Sigmoid colon (tissue), 7 donors: ENCODE measurements around the gene AKIRIN1. TPM values are rescaled to one million over a fixed set of nuclear protein-coding genes. Genes with fewer than 3 reads are reported as not detected.
"Not testable (repeated sequence)": the region's sequence is repeated elsewhere in the genome, so short reads cannot be mapped to it uniquely, and the experiment has no call there.

Experiments
- DNase-seq: peaks from one replicate; pipeline ENCODE4 v3.0.0-alpha.2; 2019
- H3K27ac ChIP-seq, 4 donors: fragments of 200-600 bp; sonication (generic); one replicate each; pipeline ENCODE4 v1.5.1; 2016 to 2019; ENCODE audit warnings: mild to moderate bottlenecking in 1 of 4
- H3K27me3 ChIP-seq, 3 donors: fragments of 200-600 bp; sonication (generic); one replicate each; pipeline ENCODE4 v1.5.1; 2019; ENCODE audit warnings: mild to moderate bottlenecking in 1 of 3
- H3K36me3 ChIP-seq, 4 donors: fragments of 200-600 bp; sonication (generic); one replicate each; pipeline ENCODE4 v1.5.1; 2016 to 2019
- H3K4me1 ChIP-seq, 4 donors: fragments of 200-600 bp; sonication (generic); one replicate each; pipeline ENCODE4 v1.5.1; 2017 to 2019
- H3K4me3 ChIP-seq, 4 donors: fragments of 200-600 bp; sonication (generic); one replicate each; pipeline ENCODE4 v1.5.1; 2017 to 2019; ENCODE audit warnings: mild to moderate bottlenecking in 2 of 4, moderate library complexity in 1 of 4
- H3K9me3 ChIP-seq, 4 donors: fragments of 200-600 bp in 3 of 4; sonication (generic) in 3 of 4; one replicate each; pipeline versions ENCODE4 v1.5.1 to v1.6.1; 2013 to 2019
- EP300 ChIP-seq, 4 donors: sonication (generic); formaldehyde crosslinking; IDR thresholded peaks; one replicate each; pipeline ENCODE4 v1.6.1; 2017; ENCODE audit warnings: antibody characterized with exemption in 4 of 4
- POLR2A ChIP-seq, 2 donors: fragments of 450-650 bp; IDR thresholded peaks; one replicate each; pipeline ENCODE4 v1.6.1; 2016; ENCODE audit warnings: antibody characterized with exemption in 2 of 2, mild to moderate bottlenecking in 2 of 2, moderate library complexity in 2 of 2
- POLR2AphosphoS5 ChIP-seq, 4 donors: sonication (generic); formaldehyde crosslinking; IDR thresholded peaks; one replicate each; pipeline ENCODE4 v1.6.1; 2017; ENCODE audit warnings: antibody characterized with exemption in 4 of 4
- WGBS, 2 donors: extraction: QIAGEN DNeasy Blood & Tissue Kit; methylation state at CpG; one replicate each; pipeline ENCODE4 v1.1.7; 2013; 5-methylcytosine and 5-hydroxymethylcytosine counted together
- intact Hi-C: fragments of 100-400 bp; cut with DNase I; formaldehyde crosslinking; loops from one replicate; pipeline ENCODE4 v1.15.1; 2023
- polyA plus RNA-seq, 3 donors: library from polyadenylated mRNA; stranded (reverse); fragments of 200-250 nt; gene quantifications; one replicate each; pipeline ENCODE4 v1.2.3, GENCODE V29; 2013
- small RNA-seq, 3 donors: library from RNA; depleted of rRNA; stranded (forward); fragments of <200 nt; gene quantifications; one replicate each; pipeline ENCODE3, GENCODE V24; 2016
- total RNA-seq, 4 donors: library from RNA; depleted of rRNA; stranded (reverse); fragments of >200 nt; gene quantifications; one replicate each; pipeline ENCODE4 v1.1.0, GENCODE V29; 2016
- TF ChIP-seq, protein P1 (sequence below), 4 experiments: fragments of 450-650 bp in 3 of 4; fragments of 200-600 bp in 1 of 4; IDR thresholded peaks; one replicate each; pipeline ENCODE4 v1.5.1; 2016 to 2019; ENCODE audit warnings: antibody characterized with exemption in 4 of 4, mild to moderate bottlenecking in 3 of 4, moderate library complexity in 2 of 4
- donor health status: healthy with polysubstance abuse.
- donor health status: Bipolar disorder and iron deficiency.
- donor health status: healthy.

Gene AKIRIN1
- total and polyA plus RNA-seq, 7 donors, result 28.4 to 59.2 (median 51.5) TPM

DNA sequence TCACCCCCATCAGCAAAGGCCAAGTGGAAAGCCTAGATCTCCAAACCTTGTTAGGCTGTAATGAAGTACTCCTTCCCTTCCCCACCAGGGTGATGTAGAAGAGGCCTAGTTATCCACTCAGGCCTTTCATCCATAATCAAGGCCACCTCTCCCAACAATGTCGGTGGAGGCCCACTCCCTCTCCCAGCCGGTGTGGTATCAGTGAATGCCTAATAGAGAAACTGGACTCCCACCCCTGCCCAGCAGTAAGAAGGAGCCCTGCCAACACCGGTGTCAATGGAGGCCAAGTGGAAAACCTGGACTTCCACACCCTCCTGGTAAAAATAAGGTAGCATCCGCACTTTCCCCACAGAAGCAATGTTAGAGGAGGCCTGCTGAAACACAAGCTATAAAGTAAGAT lies 58.9 kb downstream of the AKIRIN1 start:
- TF ChIP-seq, protein P1, sequence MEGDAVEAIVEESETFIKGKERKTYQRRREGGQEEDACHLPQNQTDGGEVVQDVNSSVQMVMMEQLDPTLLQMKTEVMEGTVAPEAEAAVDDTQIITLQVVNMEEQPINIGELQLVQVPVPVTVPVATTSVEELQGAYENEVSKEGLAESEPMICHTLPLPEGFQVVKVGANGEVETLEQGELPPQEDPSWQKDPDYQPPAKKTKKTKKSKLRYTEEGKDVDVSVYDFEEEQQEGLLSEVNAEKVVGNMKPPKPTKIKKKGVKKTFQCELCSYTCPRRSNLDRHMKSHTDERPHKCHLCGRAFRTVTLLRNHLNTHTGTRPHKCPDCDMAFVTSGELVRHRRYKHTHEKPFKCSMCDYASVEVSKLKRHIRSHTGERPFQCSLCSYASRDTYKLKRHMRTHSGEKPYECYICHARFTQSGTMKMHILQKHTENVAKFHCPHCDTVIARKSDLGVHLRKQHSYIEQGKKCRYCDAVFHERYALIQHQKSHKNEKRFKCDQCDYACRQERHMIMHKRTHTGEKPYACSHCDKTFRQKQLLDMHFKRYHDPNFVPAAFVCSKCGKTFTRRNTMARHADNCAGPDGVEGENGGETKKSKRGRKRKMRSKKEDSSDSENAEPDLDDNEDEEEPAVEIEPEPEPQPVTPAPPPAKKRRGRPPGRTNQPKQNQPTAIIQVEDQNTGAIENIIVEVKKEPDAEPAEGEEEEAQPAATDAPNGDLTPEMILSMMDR (IDR thresholded peaks at IDR 0.05), result no peak
- no peak for TF ChIP-seq POLR2AphosphoS5 (IDR thresholded peaks at IDR 0.05)
- no peak for TF ChIP-seq EP300 (IDR thresholded peaks at IDR 0.05)
- no peak for TF ChIP-seq POLR2A (IDR thresholded peaks at IDR 0.05)
- Histone ChIP-seq H3K9me3 (no peaks in the 10 kb centered on the region), H3K4me3 (no peak overlapping the region), H3K36me3 (peaks cover 0 to 21% (median 0%) of the 10 kb centered on the region in 4 donors), H3K27me3 (no peaks in the 10 kb centered on the region), H3K27ac (no peak overlapping the region), H3K4me1 (no peaks in the 10 kb centered on the region)
- intact Hi-C loops, result no loop called here
- DNase-seq, result no peak
- 95 to 98% methylated on average over 4 of the region's 4 CpGs for WGBS, 2 donors

DNA sequence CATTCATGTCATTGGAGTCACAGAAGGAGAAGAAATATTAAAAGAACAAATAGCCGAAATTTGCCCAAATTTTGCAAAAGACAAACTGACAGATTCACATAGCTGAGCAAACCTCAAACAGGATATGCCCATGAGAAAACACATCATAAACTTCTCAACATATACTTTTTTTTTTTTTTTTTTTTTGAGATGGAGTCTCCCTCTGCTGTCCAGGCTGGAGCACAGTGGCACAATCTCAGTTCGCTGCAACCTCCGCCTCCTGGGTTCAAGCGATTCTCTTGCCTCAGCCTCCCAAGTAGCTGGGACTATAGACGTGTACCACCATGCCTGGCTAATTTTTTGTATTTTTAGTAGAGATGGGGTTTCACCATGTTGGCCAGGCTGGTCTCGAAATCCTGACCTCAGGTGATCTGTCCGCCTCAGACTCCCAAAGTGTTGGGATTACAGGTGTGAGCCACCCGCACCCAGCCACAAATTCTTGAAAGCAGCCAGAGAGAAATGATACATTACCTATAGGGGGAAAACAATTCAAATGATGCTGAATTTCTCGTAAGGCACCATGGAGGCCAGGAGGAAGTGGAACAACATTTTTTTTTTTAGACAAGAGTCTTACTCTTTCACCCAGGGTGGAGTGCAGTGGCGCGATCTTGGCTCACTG lies 60.2 kb downstream of the AKIRIN1 start:
- peaks cover 0 to 19% (median 0%) of the 10 kb centered on the region in 4 donors for H3K36me3 ChIP-seq
- H3K4me1 ChIP-seq, intact Hi-C loops, H3K4me3 ChIP-seq, H3K27ac ChIP-seq, DNase-seq, H3K9me3 ChIP-seq, H3K27me3 ChIP-seq: not testable (repeated sequence)
- WGBS, 2 donors, result 84 to 86% methylated on average over 11 of the region's 11 CpGs

DNA sequence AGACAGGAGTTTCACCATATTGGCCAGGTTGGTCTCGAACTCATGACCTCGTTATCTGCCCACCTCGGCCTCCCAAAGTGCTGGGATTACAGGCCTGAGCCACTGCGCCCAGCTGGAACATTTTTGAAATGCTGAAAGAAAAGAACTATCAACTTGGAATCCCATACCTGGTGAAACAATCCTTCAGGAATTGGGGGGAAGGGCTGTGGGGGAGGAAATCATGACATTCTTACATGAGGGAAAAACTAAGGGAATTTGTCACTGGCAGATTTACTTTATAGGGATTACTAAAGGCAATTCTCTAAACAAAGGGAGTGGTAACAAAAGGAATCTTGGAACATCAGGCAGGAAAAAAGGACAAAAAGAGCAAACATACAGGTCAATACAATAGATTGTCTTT lies 60.9 kb downstream of the AKIRIN1 start:
- no peak overlapping the region for H3K27ac ChIP-seq
- intact Hi-C loops, result no loop called here
- no peak for DNase-seq
- no peaks in the 10 kb centered on the region for H3K27me3 ChIP-seq
- no peak overlapping the region for H3K4me3 ChIP-seq
- TF ChIP-seq, protein P1 (IDR thresholded peaks at IDR 0.05), result no peak
- TF ChIP-seq POLR2A (IDR thresholded peaks at IDR 0.05) (no peak), POLR2AphosphoS5 (IDR thresholded peaks at IDR 0.05) (no peak), EP300 (IDR thresholded peaks at IDR 0.05) (no peak)
- H3K9me3 ChIP-seq, result no peaks in the 10 kb centered on the region
- no peaks in the 10 kb centered on the region for H3K4me1 ChIP-seq
- WGBS, 2 donors, result 96 to 97% methylated on average over 4 of the region's 4 CpGs
- peaks cover 0 to 14% (median 0%) of the 10 kb centered on the region in 4 donors for H3K36me3 ChIP-seq

DNA sequence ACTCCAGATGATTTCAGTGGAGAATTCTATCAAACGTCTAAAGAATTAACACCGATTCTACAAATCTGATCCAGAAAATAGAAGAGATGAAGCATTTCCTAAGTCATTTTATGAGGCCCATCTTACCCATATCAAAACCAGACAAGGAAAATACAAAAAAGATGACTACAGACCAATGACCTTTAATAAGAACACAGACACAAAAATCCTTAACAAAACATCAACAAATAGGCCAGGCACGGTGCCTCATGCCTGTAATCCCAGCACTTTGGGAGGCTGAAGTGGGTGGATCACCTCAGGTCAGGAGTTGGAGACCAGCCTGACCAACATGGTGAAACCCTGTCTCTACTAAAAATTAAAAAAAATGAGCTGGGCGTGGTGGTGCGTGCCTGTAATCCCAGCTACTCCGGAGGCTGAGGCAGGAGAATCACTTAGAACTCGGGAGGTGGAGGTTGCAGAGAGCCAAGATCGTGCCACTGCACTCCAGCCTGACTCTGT lies 64.2 kb downstream of the AKIRIN1 start:
- intact Hi-C loops, H3K4me1 ChIP-seq, H3K27ac ChIP-seq, H3K9me3 ChIP-seq, H3K4me3 ChIP-seq, H3K36me3 ChIP-seq, H3K27me3 ChIP-seq, DNase-seq: not testable (repeated sequence)
- 92 to 94% methylated on average over 8 of the region's 8 CpGs for WGBS, 2 donors

Small RNAs within 50 kb of the gene (small RNA-seq; reads per million reads assigned to genes)
- gene RF00019, result 0 reads per million in 3 donors

Other genes starting within 250 kb of the AKIRIN1 start
- 10 to 100 TPM; 18.2 to 24.9 (median 23.7) TPM for gene RRAGC, start 131.5 kb upstream of the AKIRIN1 start, total RNA-seq
- gene RRAGC, start 131.5 kb upstream of the AKIRIN1 start, polyA plus RNA-seq, result 10 to 100 TPM; 20.9 to 38.8 (median 33.0) TPM
- gene MYCBP, start 117.9 kb upstream of the AKIRIN1 start, total RNA-seq, result 10 to 100 TPM; 13.0 to 18.9 (median 15.5) TPM
- 10 to 100 TPM; 30.3 to 55.7 (median 35.4) TPM for gene MYCBP, start 117.9 kb upstream of the AKIRIN1 start, polyA plus RNA-seq
- gene GJA9, start 109.7 kb upstream of the AKIRIN1 start, total RNA-seq, result not detected
- gene GJA9, start 109.7 kb upstream of the AKIRIN1 start, polyA plus RNA-seq, result under 1 TPM in 1 of 3 donors, not detected in 2; 0.50 TPM
- gene RHBDL2, start 49.4 kb upstream of the AKIRIN1 start, total RNA-seq, result under 1 TPM in 1 of 4 donors, not detected in 3; 0.55 TPM
- gene RHBDL2, start 49.4 kb upstream of the AKIRIN1 start, polyA plus RNA-seq, result 10 to 100 TPM in 1 of 3 donors, 1 to 10 TPM in 2; 4.6 to 24.9 (median 9.6) TPM
- gene NDUFS5, start 35.1 kb downstream of the AKIRIN1 start, total RNA-seq, result 1,000 to 10,000 TPM in 1 of 4 donors, 100 to 1,000 TPM in 3; 525 to 1,407 (median 722) TPM
- 100 to 1,000 TPM; 586 to 662 (median 646) TPM for gene NDUFS5, start 35.1 kb downstream of the AKIRIN1 start, polyA plus RNA-seq
- 100 to 1,000 TPM; 292 to 657 (median 428) TPM for gene MACF1, start 213.4 kb downstream of the AKIRIN1 start, total RNA-seq
- 10 to 100 TPM; 16.0 to 74.1 (median 18.0) TPM for gene MACF1, start 213.4 kb downstream of the AKIRIN1 start, polyA plus RNA-seq